ENCODE measurements around the gene AGFG2.

- TF ChIP-seq POLR2A (IDR thresholded peaks at IDR 0.05) (no peak), CTCF (IDR thresholded peaks at IDR 0.05) (peak in 1 of 4 experiments; percentile 13), POLR2AphosphoS5 (IDR thresholded peaks at IDR 0.05) (peak; percentile 20)
These were observed 6.5 kb downstream of the AGFG2 start for GRCh38 chr7:100545360-100546128.

Measured in prostate gland (tissue), 2 donors.